Fibroblast of upper back skin (primary cell): Measurements from ENCODE around the gene TYROBP.
A peak's percentile ranks its signal among the peaks of the same experiment; 100 is the strongest.
"Not testable (repeated sequence)": the region's sequence is repeated elsewhere in the genome, so short reads cannot be mapped to it uniquely, and the experiment has no call there.

Experiments used
- DNase-seq: peaks from one replicate; pipeline ENCODE4 v3.0.0-alpha.2; 2013

The TYROBP gene

GRCh38 chr19:35931161-35931873 lies 23.2 kb upstream of the TYROBP start:
- DNase-seq: peak; percentile 99

- DNase-seq: no peak
Measured at GRCh38 chr19:35929876-35930275, 21.8 kb upstream of the TYROBP start.

DNA sequence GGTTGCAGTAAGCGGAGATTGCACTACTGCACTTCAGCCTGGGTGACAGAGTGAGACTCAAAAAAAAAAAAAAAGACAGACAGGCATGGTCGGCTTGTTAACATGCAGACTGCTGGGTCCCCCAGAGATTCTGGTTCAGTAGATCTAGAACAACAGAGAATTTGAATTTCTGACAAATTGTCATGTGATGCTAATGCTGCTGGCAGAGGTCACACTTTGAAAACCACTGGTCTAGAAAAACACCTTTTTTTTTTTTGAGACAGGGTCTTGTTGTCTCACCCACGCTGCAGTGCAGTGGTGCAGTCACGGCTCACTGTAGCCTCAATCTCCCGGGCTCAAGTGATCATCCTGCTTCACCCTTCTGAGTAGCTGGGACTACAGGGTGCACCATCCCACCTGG lies 20.4 kb upstream of the TYROBP start:
- no peak for DNase-seq

GRCh38 chr19:35925501-35925900 lies 17.4 kb upstream of the TYROBP start:
- no peak for DNase-seq

DNA sequence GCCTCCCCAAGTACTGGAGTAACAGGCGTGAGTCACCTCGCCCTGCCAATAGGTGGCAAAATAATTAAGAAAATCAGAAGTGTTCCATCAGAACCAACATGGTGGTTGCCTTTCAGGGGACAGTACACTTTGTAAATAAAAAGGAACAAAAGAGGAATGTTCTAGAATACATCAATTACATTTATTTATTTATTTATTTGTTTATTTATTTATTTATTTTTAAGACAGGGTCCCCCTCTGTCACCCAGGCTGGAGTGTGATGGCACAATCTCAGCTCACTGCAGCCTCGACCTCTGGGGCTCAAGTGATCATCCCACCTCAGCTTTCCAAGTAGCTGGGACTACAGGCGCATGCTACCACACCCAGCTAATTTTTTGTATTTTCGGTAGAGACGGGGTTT lies 12.9 kb upstream of the TYROBP start:
- no peak for DNase-seq

- no peak for DNase-seq
Measured at GRCh38 chr19:35919306-35919705, 11.2 kb upstream of the TYROBP start.

- no peak for DNase-seq
Measured at GRCh38 chr19:35915443-35915842, 7.3 kb upstream of the TYROBP start.

GRCh38 chr19:35913589-35913988 lies 5.5 kb upstream of the TYROBP start:
- DNase-seq: no peak

DNA sequence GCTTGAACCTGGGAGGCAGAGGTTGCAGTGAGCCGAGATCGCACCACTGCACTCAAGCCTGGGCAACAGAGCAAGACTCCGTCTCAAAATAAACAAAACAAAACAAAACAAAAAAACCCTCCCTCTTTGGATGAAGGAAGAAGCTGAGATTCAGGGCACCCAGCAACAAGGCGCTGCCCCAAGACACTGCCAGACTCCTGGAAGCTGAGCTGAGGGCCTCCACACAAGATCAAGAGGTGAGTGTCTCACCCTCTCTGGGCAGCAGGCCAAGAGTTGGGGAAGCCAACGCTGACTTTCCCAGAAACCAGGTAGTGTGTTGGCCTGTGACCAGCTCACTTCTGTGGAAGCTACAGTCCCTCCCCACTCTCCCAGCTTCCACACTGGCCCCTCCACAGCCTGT lies 3.7 kb upstream of the TYROBP start:
- DNase-seq: no peak

GRCh38 chr19:35911173-35911572 lies 3.1 kb upstream of the TYROBP start:
- DNase-seq: no peak

GRCh38 chr19:35910355-35910754 lies 2.3 kb upstream of the TYROBP start:
- DNase-seq: not testable (repeated sequence)

DNA sequence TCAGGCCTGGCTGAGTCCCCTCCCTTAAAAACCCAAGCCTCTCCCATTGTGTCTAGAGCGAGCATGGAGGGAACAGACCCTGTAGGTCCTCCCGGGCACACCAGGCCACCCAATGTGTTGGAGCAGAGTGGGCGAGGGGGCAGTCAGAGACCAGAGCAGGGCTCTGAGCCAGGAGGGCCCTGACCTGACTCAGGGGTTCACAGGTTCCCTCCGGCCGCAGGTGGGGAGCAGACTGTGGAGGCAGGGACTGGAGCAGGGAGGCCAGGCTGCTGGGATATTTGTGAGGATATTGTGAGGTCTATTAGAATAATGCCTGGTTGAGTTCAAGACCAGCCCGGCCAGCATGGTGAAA lies 1.6 kb upstream of the TYROBP start:
- no peak for DNase-seq

DNA sequence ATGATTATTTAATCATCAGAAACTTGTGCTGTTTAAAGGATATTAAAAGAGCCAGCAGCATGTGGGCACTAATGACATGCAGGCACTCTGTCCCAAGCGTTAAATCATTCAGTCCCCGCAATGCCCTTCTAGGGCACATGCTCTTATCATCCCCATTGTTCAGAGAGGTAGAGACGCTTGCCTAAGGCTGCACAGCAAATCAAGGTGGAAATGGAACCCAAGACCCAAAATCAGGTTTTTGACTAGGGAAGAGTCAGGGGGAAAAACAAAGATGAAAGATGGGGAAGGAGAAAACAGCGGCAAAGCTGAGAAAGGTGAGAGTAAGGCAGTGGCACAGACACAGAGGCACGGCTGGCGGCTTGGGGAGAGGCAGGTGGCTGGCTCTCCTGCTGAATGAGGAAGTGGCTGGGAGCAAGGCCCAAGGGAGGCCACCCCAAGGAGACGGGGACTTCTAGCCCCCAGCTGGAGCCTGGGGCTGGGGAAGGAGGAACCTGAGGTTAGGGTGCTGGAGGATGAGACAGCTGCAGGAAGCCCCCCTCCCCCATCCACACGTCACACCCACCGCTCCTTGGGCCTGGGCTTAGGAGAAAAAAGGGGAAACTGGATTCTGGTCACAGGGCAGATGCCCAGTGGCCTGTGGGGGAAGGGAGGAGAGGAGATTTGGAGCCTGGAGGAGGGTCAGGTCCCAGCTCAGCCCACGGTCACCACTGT lies 1.0 kb upstream of the TYROBP start:
- DNase-seq: no peak

- DNase-seq: no peak
Measured at GRCh38 chr19:35907377-35907745, 734 bp downstream of the TYROBP start.

GRCh38 chr19:35905178-35905727 lies 2.8 kb downstream of the TYROBP start:
- no peak for DNase-seq

GRCh38 chr19:35904311-35905068 lies 3.6 kb downstream of the TYROBP start:
- no peak for DNase-seq

DNA sequence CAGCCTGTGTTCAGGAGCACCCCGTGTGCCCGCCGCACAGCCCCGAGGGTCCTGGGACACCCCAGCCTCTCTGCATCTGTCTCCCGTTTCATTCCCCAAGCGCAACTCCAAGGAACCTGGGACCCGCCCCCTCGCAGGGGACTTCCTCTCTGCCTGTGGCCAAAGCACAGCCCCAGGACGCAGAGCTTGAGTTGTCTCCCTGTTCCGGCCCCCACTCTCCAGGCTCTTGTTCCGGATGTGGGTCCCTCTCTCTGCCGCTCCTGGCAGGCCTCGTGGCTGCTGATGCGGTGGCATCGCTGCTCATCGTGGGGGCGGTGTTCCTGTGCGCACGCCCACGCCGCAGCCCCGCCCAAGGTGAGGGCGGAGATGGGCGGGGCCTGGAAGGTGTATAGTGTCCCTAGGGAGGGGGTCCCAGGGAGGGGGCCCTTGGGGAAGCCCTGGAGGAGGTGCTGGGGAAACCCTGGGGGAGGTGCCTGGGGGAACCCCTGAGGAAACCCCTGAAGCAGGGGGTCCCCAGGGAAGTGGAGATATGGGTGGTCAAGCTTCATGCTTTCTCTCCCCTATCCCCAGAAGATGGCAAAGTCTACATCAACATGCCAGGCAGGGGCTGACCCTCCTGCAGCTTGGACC lies 4.4 kb downstream of the TYROBP start:
- DNase-seq: peak; percentile 69

- DNase-seq: no peak
Measured at GRCh38 chr19:35902870-35903475, 5.1 kb downstream of the TYROBP start.

- peak; percentile 51 for DNase-seq
Measured at GRCh38 chr19:35901854-35902661, 6.0 kb downstream of the TYROBP start, which contains the start of gene HCST. HCST (plus strand) TSS chr19:35902529; CDS start chr19:35902594, 65 bp downstream.

GRCh38 chr19:35901055-35901644 lies 6.9 kb downstream of the TYROBP start:
- DNase-seq: peak; percentile 61

- DNase-seq: peak; percentile 74
Measured at GRCh38 chr19:35899547-35900214, 8.4 kb downstream of the TYROBP start.
